GM18498 (cell line): Measurements from ENCODE around the gene DMGDH.

Experiments
- ATAC-seq: cut with Tn5 transposase; IDR thresholded peaks from one replicate; pipeline ENCODE4 v1.9.1; 2021; ENCODE audit warnings: mild to moderate bottlenecking, moderate library complexity; ENCODE audit not compliant: unreplicated experiment

DMGDH gene

DNA sequence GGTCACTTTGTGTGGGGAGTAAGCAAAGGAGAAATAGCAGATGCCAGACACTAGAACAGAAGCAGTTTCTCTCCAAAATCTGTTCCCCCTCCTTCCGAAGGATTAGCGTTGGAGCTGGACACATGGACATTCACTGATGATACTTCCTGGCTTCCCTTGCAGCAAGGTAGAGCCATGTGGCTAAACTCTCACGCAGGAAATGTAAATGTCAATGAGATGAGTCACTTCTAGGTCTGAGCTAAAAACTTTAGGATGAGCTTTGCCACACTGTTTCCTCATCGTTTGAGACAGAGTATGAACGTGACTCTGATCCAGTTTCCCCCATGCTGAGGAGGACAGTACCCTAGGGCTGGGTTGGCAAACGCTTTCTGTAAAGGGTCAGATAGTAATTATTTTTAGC, 5.2 kb upstream of the DMGDH start:
- no peak for ATAC-seq

DNA sequence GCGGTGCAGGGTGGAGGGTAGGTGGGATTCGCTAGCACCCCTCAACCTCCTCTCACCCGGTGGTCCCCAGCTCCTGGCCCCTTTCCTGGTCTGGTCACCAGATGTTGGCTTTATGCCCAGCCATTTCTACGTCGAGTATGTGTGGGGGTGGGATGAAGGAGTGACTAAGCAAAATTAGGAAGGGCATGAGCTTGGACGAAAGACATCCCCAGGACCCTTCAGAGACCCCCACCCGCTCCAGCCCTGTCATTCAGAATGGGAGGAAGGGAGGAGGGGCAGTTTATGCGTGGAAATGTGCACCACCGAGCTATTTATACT, 835 bp upstream of the DMGDH start:
- no peak for ATAC-seq

DNA sequence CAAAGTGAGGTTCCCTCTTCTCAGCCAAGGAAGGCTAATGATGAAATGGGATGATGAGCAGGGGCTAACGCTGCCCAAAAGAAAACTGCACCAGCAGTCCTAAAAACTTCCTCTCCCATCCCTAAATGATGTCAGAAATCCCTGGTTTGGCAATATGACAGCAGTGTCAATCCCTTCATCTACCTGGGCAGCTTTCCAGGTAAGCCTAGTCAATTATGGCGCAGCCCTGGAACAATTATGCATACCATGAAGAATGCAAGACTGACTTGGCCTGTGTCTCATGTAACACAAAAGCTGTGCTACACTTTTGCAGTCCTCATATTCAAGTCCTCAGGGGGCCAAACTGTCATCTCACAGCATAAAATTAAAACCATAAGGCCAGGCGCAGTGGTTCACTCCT, 7.0 kb downstream of the DMGDH start:
- no peak for ATAC-seq

DNA sequence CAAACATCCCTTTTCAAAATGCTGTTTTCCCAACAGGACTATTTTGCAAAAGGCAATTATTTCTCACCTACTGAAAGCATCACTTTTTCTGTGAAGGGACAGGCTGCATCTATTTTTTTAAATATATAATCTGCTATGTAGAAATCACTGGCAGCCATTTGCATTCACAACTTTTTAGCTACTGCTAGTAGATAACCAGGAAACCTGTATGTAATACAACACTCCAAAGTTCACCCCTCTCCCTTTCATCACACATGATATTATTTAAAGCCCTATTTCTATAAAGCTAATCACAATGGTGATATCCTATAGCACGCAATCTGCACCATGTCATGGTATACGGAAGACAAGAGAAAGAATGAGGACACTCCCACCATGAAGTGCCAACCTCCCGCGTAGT, 9.8 kb downstream of the DMGDH start:
- no peak for ATAC-seq

DNA sequence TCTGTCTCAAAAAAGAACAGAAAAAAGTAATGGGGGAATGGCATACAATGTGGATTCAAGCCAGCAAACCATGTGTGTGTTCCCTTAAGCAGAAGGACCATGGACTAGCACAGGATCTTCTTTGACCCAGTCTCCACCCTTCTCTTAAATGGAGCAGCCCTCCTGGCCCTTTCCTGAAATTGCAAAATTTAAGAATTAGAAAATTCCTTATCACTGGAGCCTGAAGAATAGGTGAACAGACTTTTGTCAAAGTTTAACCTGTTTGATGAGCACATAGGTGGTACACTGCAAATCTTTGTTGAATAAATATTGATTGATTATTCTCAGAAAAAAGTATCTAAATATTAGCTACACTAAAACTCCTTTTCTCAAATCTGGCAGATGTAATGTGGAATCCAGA, 12.6 kb downstream of the DMGDH start:
- no peak for ATAC-seq

DNA sequence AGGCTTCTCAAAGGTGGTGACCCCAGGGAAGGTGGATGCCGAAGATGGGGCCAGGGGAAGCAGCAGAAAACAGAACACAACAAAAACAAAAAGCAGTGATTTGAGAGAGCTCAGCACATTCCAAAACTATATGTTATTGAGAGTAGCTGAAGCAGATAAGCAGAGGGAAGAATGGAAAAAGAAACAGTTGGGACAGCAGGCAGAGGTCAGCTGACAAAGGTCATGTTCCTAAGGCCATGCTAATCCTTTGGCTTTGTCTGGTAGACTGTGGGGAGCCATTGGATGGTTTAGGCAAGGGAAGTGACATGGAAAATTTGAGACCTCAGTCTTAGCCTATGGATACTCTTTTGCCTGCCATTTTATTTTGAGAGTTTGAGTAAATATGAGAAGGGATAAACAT, 14.5 kb downstream of the DMGDH start:
- no peak for ATAC-seq

DNA sequence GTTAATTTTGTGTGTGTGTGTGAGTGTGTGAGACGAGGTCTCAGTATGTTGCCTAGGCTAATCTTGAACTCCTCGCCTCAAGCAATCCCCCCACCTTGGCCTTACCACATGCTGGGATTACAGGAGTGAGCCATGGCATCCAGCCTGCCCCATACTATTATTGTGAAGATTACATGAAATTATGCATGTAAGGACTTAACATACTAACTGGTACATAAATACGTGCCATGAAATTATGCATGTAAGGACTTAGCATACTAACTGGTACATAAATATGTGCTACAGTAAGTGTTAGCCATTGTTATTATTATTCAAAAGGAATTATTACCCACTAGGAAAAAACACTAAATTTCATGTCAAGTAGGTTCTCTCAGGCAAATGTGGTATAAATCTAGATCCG, 16.2 kb downstream of the DMGDH start:
- ATAC-seq, result no peak

DNA sequence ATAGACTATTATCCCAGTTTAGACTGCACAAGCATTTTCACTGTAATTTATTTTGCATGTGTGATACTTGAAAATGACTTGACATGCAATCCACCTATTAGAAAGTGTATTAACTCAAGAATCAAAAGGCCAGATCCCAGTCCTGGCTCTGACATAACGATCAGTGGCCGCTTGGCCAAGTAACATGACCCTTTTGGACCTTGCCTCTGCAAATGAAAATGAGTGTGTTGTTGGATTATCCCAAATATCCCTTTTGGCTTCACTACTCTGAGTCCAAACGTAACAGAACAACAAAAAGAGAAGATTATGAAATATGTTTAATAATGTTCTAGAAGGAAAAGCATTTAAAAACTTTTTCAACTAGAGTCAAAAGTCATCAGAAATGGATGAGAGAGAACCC, 19.0 kb downstream of the DMGDH start:
- ATAC-seq, result no peak

DNA sequence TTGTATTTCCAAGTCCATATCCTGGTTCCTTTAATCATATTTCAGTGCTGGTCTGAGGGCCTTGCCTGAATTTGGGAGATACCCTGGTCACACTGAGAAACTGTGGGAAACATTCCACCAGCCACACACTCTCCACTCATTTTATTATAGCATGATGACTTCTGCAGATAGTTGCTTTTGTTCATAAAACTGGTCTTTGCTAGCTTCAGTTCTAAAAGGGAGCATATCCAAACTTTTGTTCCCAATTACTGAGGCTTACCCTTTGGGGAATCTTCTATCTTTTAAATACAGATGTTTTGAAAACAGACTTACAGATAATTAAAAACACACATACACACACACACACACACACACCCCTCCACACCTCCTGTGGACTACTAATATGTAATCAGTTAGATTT, 21.0 kb downstream of the DMGDH start:
- no peak for ATAC-seq

DNA sequence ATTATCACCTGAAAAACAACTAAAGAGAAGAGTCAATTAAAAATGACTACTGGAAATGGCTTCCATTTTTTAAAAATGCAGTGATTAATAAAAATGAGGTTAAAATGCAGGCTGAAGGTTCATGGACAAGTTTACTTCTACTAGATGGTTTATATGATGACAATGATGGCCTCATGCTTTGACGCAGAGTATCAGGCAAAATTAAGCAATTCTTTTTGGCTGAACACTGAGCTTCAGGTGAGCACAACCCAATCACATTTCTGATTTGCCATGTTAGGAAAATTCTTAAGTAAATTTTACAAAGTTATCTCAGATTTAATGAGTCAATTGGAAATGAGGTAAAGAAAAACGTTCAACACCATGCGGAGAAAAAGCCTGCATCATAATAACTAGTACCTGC, 22.3 kb downstream of the DMGDH start:
- no peak for ATAC-seq

DNA sequence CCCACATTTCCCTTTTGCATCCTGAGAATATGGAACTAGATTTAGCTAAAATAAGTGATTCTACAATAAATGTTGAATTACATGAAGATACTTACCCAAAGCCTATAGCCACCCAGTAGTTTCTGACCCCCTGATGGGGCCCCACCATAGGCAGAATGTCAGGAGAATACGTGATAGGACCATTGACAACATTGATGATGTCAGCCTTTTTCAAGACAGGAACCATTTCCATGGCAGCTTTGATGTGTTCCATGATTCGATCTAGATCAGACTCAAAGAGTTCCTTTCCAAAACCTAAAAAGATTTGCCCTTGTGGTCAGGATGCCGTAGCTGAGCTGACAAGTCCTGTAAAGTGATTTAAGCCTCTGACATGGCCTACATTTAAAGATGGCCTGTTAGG, 27.3 kb downstream of the DMGDH start:
- no peak for ATAC-seq

DNA sequence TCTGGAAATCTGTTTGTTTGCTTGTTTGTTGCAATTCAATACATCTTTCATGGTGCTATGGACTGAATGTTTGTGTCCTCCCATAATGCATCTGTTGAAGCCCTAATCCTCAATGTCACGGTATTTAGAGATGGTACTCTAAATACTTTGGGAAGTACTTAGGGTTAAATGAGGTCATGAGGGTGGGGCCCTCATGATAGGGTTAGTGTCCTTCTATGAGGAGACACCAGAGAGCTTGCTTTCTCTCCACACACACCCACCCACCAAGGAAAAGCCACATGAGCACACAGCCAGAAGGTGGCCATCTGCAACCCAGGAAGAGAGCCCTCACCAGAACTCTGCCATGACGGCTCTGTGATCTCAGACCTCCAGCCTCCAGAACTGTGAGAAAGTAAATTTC, 32.7 kb downstream of the DMGDH start:
- ATAC-seq, result no peak

DNA sequence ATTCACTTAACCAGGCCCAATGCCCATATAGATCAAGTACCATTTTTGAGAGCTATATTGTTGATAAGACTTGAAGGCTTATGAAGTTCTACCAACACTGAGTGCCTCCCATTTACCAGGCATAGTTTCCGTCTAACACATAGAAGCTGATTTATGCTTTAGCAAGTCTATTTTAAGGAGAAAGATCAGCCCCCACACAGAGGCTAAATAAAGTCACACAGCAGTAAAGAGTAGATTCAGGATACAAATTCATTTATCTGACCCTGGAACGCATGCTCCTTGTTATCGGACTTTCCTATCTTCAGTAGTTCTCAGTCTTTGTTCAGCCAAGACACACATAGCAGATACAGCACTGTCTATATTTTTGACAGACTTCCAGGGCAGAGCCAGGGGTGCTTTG, 34.2 kb downstream of the DMGDH start:
- no peak for ATAC-seq

DNA sequence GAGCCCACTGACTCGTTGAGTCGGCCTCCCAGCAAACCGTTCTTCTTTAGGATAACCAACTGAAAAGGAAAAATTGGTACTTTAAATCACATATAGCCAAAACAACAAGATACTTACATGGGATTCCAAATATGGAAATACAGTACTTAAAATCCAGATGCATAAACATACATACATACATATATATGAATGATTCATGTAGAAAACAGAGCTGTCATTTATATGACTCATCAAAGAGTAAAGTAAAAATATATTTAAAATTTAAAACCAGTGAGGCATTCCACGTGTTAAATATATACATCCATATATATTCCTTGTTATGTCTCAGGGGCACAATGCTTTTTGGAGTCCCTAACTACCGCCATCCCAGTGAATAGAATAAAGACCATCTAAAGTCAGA, 36.7 kb downstream of the DMGDH start:
- ATAC-seq, result no peak

DNA sequence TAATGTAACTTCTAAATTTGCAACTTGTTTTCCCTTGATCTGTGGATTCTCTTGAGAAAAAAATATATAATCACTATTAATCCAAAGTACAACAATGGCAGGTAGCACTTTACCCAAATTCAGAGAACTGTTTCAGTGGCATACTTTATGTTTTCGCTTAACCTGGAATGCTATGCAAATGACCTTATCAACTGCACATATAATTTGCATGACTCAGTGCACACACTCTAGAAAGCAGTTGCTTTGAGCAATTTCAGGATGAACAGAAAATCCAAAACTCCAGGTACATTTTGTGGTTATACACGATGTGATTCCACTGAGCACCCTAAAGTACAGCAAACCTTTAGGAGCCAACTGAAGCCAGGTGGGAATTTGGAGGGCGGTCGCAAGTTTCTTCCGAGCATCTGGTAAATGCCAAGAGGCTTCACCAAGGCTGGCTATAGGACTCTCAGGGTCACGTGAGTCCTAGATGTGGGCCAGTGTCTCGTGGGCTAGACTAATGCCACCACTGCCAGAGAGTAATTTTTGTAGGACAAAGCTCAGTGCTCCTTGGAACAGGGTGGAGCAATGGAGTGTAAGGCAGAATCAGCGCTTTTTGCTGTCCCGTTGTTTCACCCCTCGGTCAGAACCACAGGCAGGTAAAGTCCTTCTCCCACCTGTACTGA, 37.3 kb downstream of the DMGDH start:
- ATAC-seq, result no peak

DNA sequence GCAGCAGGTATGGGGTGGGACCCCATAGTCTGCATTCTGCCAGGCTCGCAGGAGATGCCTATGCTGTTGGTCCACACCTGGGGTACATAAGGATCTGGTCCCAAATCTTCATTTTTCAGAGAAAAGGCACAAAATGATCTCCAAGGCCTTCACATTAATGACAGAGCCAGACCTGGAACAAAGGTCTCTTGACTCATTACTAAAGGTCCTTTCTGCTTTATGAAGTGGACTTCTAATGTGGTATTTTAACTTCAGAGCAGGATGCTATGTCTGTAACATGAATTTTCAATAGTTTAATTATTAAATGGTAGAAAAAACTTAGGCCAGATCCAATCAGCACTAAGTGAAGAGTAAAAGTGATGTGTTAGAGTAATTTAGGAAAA, 38.0 kb downstream of the DMGDH start:
- ATAC-seq, result no peak

DNA sequence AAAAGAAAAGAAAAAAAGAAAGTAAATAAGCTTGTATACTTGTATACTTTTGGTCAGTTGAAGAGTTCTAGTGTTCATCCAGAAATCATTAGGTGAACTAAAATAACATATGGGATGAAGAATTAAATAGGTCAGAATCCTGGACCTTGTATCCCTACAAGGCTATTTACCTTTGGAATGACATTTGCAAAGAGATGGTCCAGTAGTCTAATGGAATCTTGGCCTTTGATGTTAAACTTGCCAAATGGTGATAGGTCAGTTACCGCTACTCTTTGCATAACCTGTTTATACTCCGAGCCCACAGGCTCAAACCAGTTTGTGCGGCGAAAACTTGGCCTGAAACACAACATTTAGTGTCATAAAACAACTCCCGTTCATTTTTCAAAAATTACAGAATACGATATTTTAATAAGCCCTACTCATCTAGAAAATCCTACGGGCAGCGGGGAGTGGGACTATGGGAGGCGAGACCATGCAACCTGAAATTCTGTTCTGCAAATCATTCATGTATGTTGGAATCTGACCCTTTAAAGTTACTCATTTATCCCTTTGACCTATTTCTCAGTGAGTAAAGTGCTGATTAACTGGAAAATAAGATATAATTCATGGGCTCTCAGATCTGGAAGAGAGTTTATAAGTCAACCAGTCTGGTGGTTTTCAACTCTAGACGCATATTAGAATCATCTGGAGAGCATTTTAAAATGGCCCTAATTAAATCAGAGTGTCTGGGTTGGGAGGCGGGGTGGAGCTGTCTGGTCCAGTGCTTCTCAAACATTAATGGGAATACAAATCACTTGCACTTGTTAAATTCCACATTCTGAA, 38.6 kb downstream of the DMGDH start:
- no peak for ATAC-seq

DNA sequence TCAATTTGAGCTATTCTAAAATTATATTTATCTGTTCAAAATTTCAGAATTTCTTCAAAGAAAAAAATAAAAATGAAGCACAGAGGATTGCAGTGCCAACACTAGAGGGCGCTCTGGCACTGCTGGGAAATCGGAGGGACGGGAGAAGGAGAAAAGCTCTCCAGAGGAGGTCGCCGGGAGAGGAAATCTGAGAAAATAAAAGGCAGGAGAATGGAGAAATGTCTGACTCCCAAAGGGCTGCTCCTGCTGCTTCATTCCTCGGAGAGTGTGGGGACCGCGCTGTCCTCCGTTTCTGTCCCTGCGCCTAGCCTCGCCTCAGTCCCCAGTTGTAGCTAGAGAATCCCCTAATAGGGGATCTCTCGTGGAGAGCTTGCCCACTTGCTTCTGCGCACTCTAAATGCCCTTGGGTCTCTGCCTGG, 44.4 kb downstream of the DMGDH start:
- ATAC-seq, result no peak

DNA sequence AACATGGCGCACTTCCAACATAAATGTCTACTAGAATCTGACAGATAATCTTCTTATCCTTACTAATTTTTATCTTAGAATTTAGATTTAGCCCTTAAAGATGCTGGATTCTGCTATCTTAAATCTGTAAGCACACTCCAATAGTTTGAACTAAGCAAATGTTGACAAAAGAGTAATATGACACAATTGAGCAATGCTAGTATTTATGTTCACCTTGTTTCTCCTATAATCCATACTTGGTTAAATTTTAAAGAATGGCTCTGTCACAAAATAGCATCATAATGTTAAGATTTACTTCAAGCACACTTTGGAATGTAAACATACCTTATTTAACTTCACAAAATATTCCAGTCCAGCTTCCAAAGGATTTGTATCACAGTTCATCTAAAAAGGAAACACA, 45.5 kb downstream of the DMGDH start:
- no peak for ATAC-seq

DNA sequence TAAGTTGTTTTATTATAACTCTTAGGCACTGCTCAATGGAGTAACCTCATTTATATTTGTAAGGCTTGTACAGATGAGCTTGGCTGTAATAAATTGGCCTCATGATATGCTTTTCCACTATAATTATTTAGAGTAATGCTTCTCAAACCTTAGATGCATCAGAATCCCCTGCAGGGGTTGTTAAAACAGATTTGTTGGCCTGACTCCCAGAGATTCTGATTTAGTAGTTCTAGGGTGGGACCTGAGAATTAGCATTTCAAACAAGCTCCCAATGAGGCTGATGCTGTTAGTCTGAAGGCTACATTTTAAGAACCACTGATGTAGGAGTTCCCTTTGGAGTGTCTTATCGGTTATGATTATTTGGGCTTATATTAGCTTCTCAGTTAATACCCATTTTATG, 46.1 kb downstream of the DMGDH start:
- ATAC-seq, result no peak

DNA sequence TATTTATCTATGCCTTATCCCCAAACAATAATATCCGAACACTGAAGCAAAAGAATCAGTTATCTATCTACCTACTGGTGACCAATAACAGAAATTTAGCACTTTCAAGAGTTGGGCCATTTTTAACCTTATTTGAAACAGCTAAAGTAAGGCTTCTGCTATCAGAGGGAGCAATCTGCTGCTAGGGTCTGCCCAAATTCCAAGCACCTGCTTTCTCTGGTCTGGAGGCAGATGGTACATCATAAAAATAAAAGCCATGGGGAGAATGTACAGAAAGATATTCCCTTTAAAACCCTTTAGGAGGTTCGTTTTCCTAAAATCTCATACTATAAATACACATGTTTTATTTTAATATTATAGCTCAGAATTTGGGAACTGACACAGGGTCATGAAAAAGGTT, 46.7 kb downstream of the DMGDH start:
- ATAC-seq, result no peak

DNA sequence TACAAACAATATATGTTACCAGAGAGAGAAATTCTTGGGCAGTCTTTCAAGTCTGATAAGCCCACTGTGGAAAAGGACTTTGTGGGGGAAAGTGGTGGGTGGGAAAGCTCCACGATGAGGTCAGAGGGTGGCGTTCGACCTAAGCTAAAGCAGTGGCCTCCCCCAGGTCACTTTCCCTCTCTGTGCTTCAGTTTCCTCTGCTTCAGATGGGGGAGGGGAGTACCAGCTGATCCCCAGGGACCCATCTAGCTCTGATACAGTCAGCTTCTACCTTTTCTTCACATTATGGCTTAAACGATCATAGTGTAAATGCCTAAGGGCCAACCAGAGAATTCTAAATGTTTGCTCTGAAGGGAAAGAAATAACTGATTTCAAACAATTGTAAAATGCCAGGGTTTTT, 47.7 kb downstream of the DMGDH start:
- no peak for ATAC-seq
